ENCODE results near the gene ACTR5.

DNA sequence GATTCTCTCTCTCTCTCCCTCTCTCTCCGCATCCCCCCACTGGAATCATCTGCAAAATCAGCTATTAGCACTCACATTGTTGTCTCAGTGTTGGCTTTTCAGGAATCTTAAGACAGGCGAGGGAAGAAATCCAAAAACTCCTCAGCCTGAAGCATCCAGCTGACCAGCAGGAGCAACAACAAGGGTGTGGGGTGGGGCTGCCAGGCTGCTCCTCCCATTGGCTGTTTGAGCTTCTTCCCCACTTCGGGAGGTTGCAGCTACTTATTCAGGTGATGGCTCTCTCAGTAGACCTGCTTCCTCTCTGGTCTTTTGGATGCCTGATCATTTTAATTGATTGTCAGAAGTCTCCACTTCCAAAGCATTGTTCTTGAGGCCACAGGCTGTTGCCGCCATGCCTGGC, 48.1 kb upstream of the ACTR5 start:
- no peak for TF ChIP-seq CTCF (IDR thresholded peaks at IDR 0.05; ENCODE audit: poor library complexity, severe bottlenecking)
- no peak for TF ChIP-seq SMC3 (conservative IDR thresholded peaks at IDR 0.05; ENCODE audit: poor library complexity)
- TF ChIP-seq POLR2AphosphoS5 (IDR thresholded peaks at IDR 0.05): no peak
- TF ChIP-seq, protein P1, sequence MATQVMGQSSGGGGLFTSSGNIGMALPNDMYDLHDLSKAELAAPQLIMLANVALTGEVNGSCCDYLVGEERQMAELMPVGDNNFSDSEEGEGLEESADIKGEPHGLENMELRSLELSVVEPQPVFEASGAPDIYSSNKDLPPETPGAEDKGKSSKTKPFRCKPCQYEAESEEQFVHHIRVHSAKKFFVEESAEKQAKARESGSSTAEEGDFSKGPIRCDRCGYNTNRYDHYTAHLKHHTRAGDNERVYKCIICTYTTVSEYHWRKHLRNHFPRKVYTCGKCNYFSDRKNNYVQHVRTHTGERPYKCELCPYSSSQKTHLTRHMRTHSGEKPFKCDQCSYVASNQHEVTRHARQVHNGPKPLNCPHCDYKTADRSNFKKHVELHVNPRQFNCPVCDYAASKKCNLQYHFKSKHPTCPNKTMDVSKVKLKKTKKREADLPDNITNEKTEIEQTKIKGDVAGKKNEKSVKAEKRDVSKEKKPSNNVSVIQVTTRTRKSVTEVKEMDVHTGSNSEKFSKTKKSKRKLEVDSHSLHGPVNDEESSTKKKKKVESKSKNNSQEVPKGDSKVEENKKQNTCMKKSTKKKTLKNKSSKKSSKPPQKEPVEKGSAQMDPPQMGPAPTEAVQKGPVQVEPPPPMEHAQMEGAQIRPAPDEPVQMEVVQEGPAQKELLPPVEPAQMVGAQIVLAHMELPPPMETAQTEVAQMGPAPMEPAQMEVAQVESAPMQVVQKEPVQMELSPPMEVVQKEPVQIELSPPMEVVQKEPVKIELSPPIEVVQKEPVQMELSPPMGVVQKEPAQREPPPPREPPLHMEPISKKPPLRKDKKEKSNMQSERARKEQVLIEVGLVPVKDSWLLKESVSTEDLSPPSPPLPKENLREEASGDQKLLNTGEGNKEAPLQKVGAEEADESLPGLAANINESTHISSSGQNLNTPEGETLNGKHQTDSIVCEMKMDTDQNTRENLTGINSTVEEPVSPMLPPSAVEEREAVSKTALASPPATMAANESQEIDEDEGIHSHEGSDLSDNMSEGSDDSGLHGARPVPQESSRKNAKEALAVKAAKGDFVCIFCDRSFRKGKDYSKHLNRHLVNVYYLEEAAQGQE (IDR thresholded peaks at IDR 0.05; ENCODE audit: borderline replicate concordance): no peak
- no peak for TF ChIP-seq EZH2 (IDR thresholded peaks at IDR 0.05; ENCODE audit: borderline replicate concordance, insufficient read depth, low read length, poor library complexity, severe bottlenecking)
- TF ChIP-seq TAF1 (IDR thresholded peaks at IDR 0.05; ENCODE audit: low read depth): no peak

Measured in neural cell (in vitro differentiated cells).